ENCODE measurements around the gene CMBL. TPM values are rescaled to one million over a fixed set of nuclear protein-coding genes. Genes with fewer than 3 reads are reported as not detected.

The CMBL gene
- total and polyA plus RNA-seq, 2 of the 13 experiments (the other 11 are each of a cell fraction or from before 2014, with no cell fraction given), result 11.5 to 17.0 TPM

DNA sequence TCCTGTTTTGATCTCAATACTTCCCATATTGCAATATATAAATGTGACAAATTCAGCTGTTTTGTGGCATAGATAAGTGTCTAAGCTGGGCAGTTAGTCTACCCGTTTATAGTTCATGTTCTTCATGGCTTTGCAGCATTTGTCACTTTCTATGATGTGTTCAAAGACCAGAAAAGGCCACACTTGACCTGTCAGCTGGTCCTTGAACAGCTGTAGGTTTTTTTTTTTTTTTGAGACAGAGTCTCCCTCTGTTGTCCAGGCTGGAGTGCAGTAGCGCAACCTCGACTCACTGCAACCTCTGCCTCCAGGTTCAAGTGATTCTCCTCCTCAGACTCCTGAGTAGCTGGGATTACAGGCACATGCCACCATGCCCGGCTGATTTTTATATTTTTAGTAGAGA, 28.4 kb downstream of the CMBL start:
- CTCF ChIA-PET (ENCODE audit: low intra/inter-chr PET ratio, low total read pairs), result no interaction called here
- FAIRE-seq, result no peak

More for the DNA sequence above, 28.4 kb downstream of the CMBL start:
- Histone ChIP-seq H2AFZ (ENCODE audit: low read length) (no peak overlapping the region), H3K9ac (ENCODE audit: insufficient read depth, low read depth, low read length) (no peak overlapping the region), H3K36me3 (replicated peaks in 1 of 2; ENCODE audit: control insufficient read depth in 1 of 2, insufficient read depth in 2 of 2, low read length in 2 of 2) (no peaks in the 10 kb centered on the region; a peak in 1 of 5 replicates), H3K27me3 (ENCODE audit: control insufficient read depth in 1 of 2, insufficient read depth in 2 of 2, low read length in 2 of 2) (no peaks in the 10 kb centered on the region), H4K20me1 (ENCODE audit: insufficient read depth, low read length) (no peaks in the 10 kb centered on the region), H3K27ac (ENCODE audit: extremely low read length, insufficient read depth, low read length) (no peak overlapping the region), H3K4me3 (replicated peaks in 1 of 3; ENCODE audit: insufficient read depth in 1 of 3, low read depth in 2 of 3, low read length in 3 of 3) (no peak overlapping the region), H3K4me2 (ENCODE audit: low read depth, low read length) (no peak overlapping the region), H3K4me1 (ENCODE audit: insufficient read depth, low read length) (peaks cover 13% of the 10 kb centered on the region), H3K79me2 (ENCODE audit: insufficient read depth, low read length) (no peaks in the 10 kb centered on the region), H3K9me3 (ENCODE audit: low read length) (no peaks in the 10 kb centered on the region)
- in situ Hi-C loops (cut with HindIII; ENCODE audit: extremely low pct_ligation_motif_present, low pct_unique_long_range_greater_than_20kb) (no loop called here), intact Hi-C loops (cut with micrococcal nuclease; ENCODE audit: unreplicated experiment) (no loop called here)
- TF ChIP-seq MYNN (CRISPR knock-in tag; IDR thresholded peaks at IDR 0.05; ENCODE audit: low read depth), result no peak
- no peak for TF ChIP-seq MLLT10 (CRISPR knock-in tag; IDR thresholded peaks at IDR 0.05)
- TF ChIP-seq ARID5B (CRISPR knock-in tag; IDR thresholded peaks at IDR 0.05), result no peak
- TF ChIP-seq TFAP4 (IDR thresholded peaks at IDR 0.05; ENCODE audit: borderline replicate concordance, low read depth), result 0 out of 2 replicates have a peak, but pooled peaks have one; percentile 19
- no peak for TF ChIP-seq HMG20B (CRISPR knock-in tag; conservative IDR thresholded peaks at IDR 0.05)
- DNase-seq (ENCODE audit: low spot score) (no peak), ATAC-seq (no peak)
- POLR2A ChIA-PET, result no interaction called here
- no TSS peak for BruUV-seq (replicated peaks)
- WGBS (ENCODE audit: low lambda C conversion rate), result 90% methylated on average over 4 of the region's 4 CpGs

Measured in HepG2 (cell line).